Thyroid gland (tissue), 4 donors: ENCODE results near the gene AIF1L. TPM values are rescaled to one million over a fixed set of nuclear protein-coding genes. Genes with fewer than 3 reads are reported as not detected.
"Not testable (repeated sequence)": the region's sequence is repeated elsewhere in the genome, so short reads cannot be mapped to it uniquely, and the experiment has no call there.

Source experiments
- DNase-seq, 2 donors: peaks; one replicate each; pipeline ENCODE4 v3.0.0-alpha.2; 2019
- H3K27ac ChIP-seq, 3 donors: fragments of 200-600 bp; sonication (generic); 1 replicate in 2 of 3; 2 replicates in 1 of 3; pipeline ENCODE4 v1.5.1; 2016 to 2019; ENCODE audit warnings: mild to moderate bottlenecking in 1 of 3, moderate library complexity in 1 of 3
- H3K27me3 ChIP-seq: fragments of 200-600 bp; sonication (generic); one replicate; pipeline ENCODE4 v1.5.1; 2019
- H3K36me3 ChIP-seq, 2 donors: fragments of 200-600 bp; sonication (generic); one replicate each; pipeline ENCODE4 v1.5.1; 2016 to 2019
- H3K4me1 ChIP-seq, 2 donors: fragments of 200-600 bp; sonication (generic); one replicate each; pipeline ENCODE4 v1.5.1; 2017 to 2019
- H3K4me3 ChIP-seq, 3 donors: fragments of 200-600 bp; sonication (generic); replicated peaks in 1 of 3; 1 replicate in 2 of 3; 2 replicates in 1 of 3; pipeline ENCODE4 v1.5.1; 2016; ENCODE audit warnings: mild to moderate bottlenecking in 1 of 3
- H3K9me3 ChIP-seq: fragments of 200-600 bp; sonication (generic); one replicate; pipeline ENCODE4 v1.5.1; 2017
- POLR2A ChIP-seq, 2 donors: fragments of 450-650 bp; IDR thresholded peaks; one replicate each; pipeline ENCODE4 v1.6.1; 2017; ENCODE audit warnings: antibody characterized with exemption in 2 of 2, mild to moderate bottlenecking in 2 of 2, moderate library complexity in 1 of 2
- WGBS, 2 donors: methylation state at CpG; one replicate each; pipeline ENCODE4 v1.1.5; 2017; 5-methylcytosine and 5-hydroxymethylcytosine counted together
- intact Hi-C: fragments of 100-400 bp; cut with DNase I; formaldehyde crosslinking; loops from one replicate; pipeline ENCODE4 v1.15.1; 2023
- total RNA-seq, 4 donors: library from RNA; depleted of rRNA; stranded (reverse); fragments of >200 nt; gene quantifications; one replicate each; pipeline ENCODE4 v1.2.3, GENCODE V29; 2016
- TF ChIP-seq, protein P1 (sequence below), 6 experiments: fragments of 200-600 bp in 3 of 6; fragments of 450-650 bp in 3 of 6; sonication (generic) in 3 of 6; IDR thresholded peaks; one replicate each; pipeline ENCODE4 v1.5.1; 2016 to 2019; ENCODE audit warnings: antibody characterized with exemption in 6 of 6, mild to moderate bottlenecking in 2 of 6, inconsistent platforms in 1 of 6, moderate library complexity in 1 of 6

The AIF1L gene
- total RNA-seq, 4 donors from 2014 or later: 43.0 to 114 (median 87.9) TPM

GRCh38 chr9:131148966-131149687, 52.8 kb downstream of the AIF1L start:
- no peak for DNase-seq
- H3K4me1 ChIP-seq: no peaks in the 10 kb centered on the region
- TF ChIP-seq POLR2A (IDR thresholded peaks at IDR 0.05): no peak
- TF ChIP-seq, protein P1, sequence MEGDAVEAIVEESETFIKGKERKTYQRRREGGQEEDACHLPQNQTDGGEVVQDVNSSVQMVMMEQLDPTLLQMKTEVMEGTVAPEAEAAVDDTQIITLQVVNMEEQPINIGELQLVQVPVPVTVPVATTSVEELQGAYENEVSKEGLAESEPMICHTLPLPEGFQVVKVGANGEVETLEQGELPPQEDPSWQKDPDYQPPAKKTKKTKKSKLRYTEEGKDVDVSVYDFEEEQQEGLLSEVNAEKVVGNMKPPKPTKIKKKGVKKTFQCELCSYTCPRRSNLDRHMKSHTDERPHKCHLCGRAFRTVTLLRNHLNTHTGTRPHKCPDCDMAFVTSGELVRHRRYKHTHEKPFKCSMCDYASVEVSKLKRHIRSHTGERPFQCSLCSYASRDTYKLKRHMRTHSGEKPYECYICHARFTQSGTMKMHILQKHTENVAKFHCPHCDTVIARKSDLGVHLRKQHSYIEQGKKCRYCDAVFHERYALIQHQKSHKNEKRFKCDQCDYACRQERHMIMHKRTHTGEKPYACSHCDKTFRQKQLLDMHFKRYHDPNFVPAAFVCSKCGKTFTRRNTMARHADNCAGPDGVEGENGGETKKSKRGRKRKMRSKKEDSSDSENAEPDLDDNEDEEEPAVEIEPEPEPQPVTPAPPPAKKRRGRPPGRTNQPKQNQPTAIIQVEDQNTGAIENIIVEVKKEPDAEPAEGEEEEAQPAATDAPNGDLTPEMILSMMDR (IDR thresholded peaks at IDR 0.05): no peak
- WGBS, 2 donors: 86 to 93% methylated on average over 7 of the region's 7 CpGs
- H3K4me3 ChIP-seq: no peak overlapping the region
- H3K9me3 ChIP-seq: no peaks in the 10 kb centered on the region
- H3K27ac ChIP-seq: no peak overlapping the region
- intact Hi-C loops: no loop called here
- H3K36me3 ChIP-seq: peaks cover 80 to 93% of the 10 kb centered on the region in 2 donors
- H3K27me3 ChIP-seq: no peaks in the 10 kb centered on the region

DNA sequence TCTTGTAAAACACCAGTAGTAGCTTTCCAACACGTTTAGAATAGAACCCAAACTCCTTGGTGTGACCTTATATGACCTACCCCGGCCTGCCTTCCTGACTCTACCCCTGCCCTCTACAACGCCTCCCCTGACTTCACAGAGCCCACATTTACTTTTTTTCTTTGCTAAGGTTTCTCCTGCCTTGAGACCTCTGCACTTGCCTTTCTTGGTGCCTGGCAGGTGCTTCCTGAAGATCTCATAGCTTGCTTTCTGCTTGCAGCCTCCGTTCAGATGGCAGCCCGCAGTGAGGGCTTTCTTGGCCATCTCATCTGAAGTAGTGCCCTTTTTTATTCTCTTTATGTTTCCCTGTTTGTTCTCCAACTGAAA, 53.3 kb downstream of the AIF1L start:
- 74% methylated on average over 5 of the region's 5 CpGs for WGBS, 2 donors
- no peaks in the 10 kb centered on the region for H3K9me3 ChIP-seq
- no peaks in the 10 kb centered on the region for H3K27me3 ChIP-seq
- H3K36me3 ChIP-seq: peaks cover 74 to 93% of the 10 kb centered on the region in 2 donors
- intact Hi-C loops: no loop called here
- no peak overlapping the region for H3K4me3 ChIP-seq
- no peak for DNase-seq
- H3K27ac ChIP-seq: no peak overlapping the region
- H3K4me1 ChIP-seq: no peaks in the 10 kb centered on the region
- TF ChIP-seq POLR2A (IDR thresholded peaks at IDR 0.05): no peak

DNA sequence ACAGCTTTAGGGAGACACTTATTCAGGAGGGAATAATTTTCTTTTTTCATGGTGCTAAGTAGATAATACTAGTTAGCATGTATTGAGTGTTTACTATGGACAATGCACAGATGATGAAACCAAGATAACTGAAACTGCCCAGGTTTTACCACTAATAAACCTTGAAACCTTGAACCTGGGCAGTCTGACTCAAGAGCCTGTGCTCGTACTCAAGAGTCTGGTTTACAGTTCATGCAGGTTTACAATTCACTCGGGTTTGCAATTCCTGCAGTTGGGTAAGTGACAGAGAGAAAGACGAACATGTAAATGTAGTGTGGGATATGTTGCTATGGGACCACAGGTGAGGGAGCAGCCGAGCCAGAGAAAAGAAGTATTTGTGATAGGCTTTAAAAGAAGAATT, 57.3 kb downstream of the AIF1L start:
- Histone ChIP-seq H3K36me3 (peaks cover 57 to 60% of the 10 kb centered on the region in 2 donors), H3K27ac (no peak overlapping the region), H3K4me3 (no peak overlapping the region), H3K4me1 (no peaks in the 10 kb centered on the region), H3K27me3 (no peaks in the 10 kb centered on the region), H3K9me3 (no peaks in the 10 kb centered on the region)
- no peak for DNase-seq
- intact Hi-C loops: no loop called here
- 93 to 96% methylated on average over 4 of the region's 4 CpGs for WGBS, 2 donors
- no peak for TF ChIP-seq POLR2A (IDR thresholded peaks at IDR 0.05)
- TF ChIP-seq, protein P1 (IDR thresholded peaks at IDR 0.05): no peak

GRCh38 chr9:131158673-131159072, 62.3 kb downstream of the AIF1L start:
- H3K4me1 ChIP-seq, DNase-seq, H3K9me3 ChIP-seq, H3K27ac ChIP-seq, H3K27me3 ChIP-seq, intact Hi-C loops, H3K4me3 ChIP-seq: not testable (repeated sequence)
- peaks cover 37 to 53% of the 10 kb centered on the region in 2 donors for H3K36me3 ChIP-seq
- WGBS, 2 donors: 94 to 97% methylated on average over 1 of the region's 1 CpG

DNA sequence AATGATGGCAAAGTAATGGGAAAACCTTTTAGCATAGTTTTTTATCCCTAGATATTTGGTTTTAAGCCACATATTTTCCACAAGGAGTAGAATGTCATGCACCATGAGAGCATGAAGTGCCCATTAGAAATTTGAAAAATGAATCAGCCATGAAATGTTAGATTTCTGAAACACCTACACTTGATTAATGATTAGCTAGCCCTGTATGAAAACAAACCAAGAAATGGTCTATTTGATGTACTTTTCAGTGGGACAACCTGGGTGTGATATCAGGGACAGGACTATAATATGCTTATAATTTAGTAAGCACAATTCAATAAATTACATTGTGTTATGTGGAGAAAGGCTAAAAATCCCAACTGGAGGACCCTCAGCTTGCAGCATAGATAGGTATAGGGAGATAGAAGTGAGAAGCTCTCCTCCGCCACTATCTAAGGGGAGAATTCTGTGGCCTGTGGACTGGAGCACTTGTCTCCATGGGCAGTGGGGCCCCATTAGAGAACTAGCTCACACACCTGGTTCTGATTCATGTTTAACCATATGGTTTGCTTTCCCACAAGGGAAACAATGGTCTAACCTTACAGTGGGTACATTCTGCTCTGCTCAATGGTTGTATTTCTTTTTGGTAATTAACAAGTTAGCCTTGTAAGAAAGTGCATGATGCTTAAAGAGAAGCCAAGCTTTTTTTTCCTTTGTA, 64.2 kb downstream of the AIF1L start:
- H3K4me3 ChIP-seq: no peak overlapping the region
- no peak for DNase-seq
- no peaks in the 10 kb centered on the region for H3K4me1 ChIP-seq
- H3K27me3 ChIP-seq: no peaks in the 10 kb centered on the region
- H3K36me3 ChIP-seq: peaks cover 33 to 54% of the 10 kb centered on the region in 2 donors
- TF ChIP-seq, protein P1 (IDR thresholded peaks at IDR 0.05): no peak
- no peak for TF ChIP-seq POLR2A (IDR thresholded peaks at IDR 0.05)
- H3K27ac ChIP-seq: no peak overlapping the region
- WGBS, 2 donors: 94 to 100% methylated on average over 1 of the region's 1 CpG
- intact Hi-C loops: no loop called here
- no peaks in the 10 kb centered on the region for H3K9me3 ChIP-seq

DNA sequence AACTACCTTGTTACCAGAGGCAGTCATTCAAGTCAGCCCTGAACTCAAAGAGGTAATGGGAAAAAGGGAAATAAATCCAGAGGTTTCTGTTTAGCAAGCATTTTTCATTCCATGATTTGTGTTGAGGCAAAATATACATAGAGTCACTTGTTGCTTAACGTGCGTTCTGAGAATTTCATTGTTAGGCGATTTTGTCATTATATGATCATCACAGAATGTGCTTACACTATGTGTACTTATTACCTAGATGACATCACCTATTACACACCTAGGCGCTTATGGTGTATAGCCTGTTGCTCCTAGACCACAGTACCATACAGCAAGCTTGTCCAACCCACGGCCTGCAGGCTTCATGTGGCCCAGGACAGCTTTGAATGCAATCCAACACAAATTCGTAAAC, 65.3 kb downstream of the AIF1L start:
- DNase-seq: no peak
- Histone ChIP-seq H3K27me3 (no peaks in the 10 kb centered on the region), H3K27ac (no peak overlapping the region), H3K4me3 (no peak overlapping the region), H3K9me3 (no peaks in the 10 kb centered on the region), H3K36me3 (peaks cover 33 to 54% of the 10 kb centered on the region in 2 donors), H3K4me1 (no peaks in the 10 kb centered on the region)
- TF ChIP-seq, protein P1 (IDR thresholded peaks at IDR 0.05): no peak
- TF ChIP-seq POLR2A (IDR thresholded peaks at IDR 0.05): no peak
- intact Hi-C loops: no loop called here
- WGBS, 2 donors: 94 to 96% methylated on average over 6 of the region's 6 CpGs
